GM12891 (cell line): Measurements from ENCODE around the gene G3BP1.

Experiments
- POLR2A ChIP-seq: IDR thresholded peaks from 2 replicates; pipeline ENCODE4 v1.6.1; 2011; ENCODE audit warnings: low read depth, low read length, control low read depth
- POLR2AphosphoS5 ChIP-seq: IDR thresholded peaks from 2 replicates; pipeline ENCODE4 v1.6.1; 2011; ENCODE audit warnings: low read depth, low read length, control low read depth
- SPI1 ChIP-seq: IDR thresholded peaks from 2 replicates; pipeline ENCODE4 v1.6.1; 2011; ENCODE audit warnings: low read depth, low read length, control low read depth
- TAF1 ChIP-seq: IDR thresholded peaks from 2 replicates; pipeline ENCODE4 v1.6.1; 2011; ENCODE audit warnings: low read depth, low read length, control low read depth

DNA sequence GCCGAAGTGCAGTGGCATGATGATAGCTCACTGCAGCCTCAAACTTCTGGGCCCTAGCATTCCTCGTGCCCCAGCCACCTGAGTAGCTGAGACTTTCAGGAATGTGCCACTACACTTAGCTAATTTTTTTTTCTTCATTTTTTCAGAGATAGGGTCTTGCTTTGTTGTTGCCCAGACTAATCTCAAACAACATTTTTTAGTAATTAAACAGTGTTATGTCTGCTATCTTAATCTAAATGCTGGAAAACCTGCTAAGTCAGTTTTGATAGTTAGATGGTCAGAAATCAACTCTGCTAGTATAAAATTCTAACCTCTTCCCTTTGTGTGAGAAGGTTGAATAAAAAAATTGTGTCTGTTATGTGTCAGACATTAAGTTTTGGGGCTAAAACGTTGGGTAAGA lies 12.4 kb downstream of the G3BP1 start:
- TF ChIP-seq POLR2AphosphoS5 (no peak), TAF1 (no peak), POLR2A (no peak), SPI1 (no peak)
